PC-3 (cell line): ENCODE data around the gene LTBP3.

Experiments used
- EZH2 ChIP-seq: fragments of 300-600 bp; sonication (generic); IDR thresholded peaks from one replicate; pipeline ENCODE4 v1.6.1; 2017; ENCODE audit warnings: antibody characterized with exemption, mild to moderate bottlenecking, low read length; ENCODE audit not compliant: unreplicated experiment
- TF ChIP-seq, protein P1 (sequence below): fragments of 300-600 bp; sonication (generic); conservative IDR thresholded peaks from 2 replicates; pipeline ENCODE4 v1.5.1; 2017; ENCODE audit warnings: antibody characterized with exemption, low read depth, mild to moderate bottlenecking, low read length

DNA sequence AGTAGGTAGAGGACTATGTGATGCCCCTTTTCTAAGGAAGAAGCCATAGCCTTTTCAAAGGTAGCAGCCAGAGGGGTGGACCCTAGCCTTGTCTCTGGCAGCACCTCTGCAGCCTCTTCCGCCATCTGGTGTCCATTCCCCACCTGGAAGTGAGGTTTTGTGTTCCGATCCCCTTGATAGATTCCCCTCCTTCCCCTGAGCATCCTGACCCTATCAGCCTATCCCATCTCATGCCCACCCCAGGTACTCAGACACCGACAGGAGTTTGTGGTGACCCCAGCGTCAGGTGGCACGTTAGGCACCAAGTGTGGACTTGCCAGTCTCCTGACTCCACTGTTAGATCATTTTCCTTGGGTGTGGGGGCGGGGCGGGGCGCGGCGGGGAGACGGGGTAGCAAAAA is 13.8 kb upstream of the LTBP3 start:
- TF ChIP-seq, protein P1, sequence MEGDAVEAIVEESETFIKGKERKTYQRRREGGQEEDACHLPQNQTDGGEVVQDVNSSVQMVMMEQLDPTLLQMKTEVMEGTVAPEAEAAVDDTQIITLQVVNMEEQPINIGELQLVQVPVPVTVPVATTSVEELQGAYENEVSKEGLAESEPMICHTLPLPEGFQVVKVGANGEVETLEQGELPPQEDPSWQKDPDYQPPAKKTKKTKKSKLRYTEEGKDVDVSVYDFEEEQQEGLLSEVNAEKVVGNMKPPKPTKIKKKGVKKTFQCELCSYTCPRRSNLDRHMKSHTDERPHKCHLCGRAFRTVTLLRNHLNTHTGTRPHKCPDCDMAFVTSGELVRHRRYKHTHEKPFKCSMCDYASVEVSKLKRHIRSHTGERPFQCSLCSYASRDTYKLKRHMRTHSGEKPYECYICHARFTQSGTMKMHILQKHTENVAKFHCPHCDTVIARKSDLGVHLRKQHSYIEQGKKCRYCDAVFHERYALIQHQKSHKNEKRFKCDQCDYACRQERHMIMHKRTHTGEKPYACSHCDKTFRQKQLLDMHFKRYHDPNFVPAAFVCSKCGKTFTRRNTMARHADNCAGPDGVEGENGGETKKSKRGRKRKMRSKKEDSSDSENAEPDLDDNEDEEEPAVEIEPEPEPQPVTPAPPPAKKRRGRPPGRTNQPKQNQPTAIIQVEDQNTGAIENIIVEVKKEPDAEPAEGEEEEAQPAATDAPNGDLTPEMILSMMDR = peak; percentile 92
- no peak for TF ChIP-seq EZH2
